Lower leg skin (tissue), 3 donors: Measurements from ENCODE around the gene EN2.

Experiments used
- POLR2A ChIP-seq, 2 donors: fragments of 450-650 bp; IDR thresholded peaks; one replicate each; pipeline ENCODE4 v1.6.1; 2016 to 2017; ENCODE audit warnings: antibody characterized with exemption in 2 of 2, mild to moderate bottlenecking in 1 of 2, moderate library complexity in 1 of 2
- TF ChIP-seq, protein P1 (sequence below), 3 donors: fragments of 450-650 bp; IDR thresholded peaks; one replicate each; pipeline ENCODE4 v1.5.1; 2016; ENCODE audit warnings: antibody characterized with exemption in 3 of 3, mild to moderate bottlenecking in 3 of 3, moderate library complexity in 2 of 3

DNA sequence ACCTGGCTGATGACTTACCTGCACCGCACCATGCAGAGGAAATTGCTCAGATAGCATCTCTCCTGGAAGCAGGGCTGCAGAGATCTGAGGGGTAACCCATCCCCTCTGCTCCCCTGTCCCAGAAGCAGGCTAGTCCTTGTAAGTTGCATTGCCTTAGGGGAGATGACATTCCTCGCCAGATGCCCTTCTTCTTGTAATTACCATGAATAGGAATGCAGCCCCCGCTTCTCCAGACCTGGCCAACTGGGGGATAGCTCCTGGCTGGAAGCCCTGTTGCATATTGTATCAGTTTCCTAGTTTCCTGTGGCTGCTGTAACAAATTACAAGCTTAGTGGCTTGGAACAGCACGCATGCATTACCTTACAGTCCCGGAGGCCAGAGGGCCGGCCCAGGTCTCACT lies 47.5 kb upstream of the EN2 start:
- TF ChIP-seq, protein P1, sequence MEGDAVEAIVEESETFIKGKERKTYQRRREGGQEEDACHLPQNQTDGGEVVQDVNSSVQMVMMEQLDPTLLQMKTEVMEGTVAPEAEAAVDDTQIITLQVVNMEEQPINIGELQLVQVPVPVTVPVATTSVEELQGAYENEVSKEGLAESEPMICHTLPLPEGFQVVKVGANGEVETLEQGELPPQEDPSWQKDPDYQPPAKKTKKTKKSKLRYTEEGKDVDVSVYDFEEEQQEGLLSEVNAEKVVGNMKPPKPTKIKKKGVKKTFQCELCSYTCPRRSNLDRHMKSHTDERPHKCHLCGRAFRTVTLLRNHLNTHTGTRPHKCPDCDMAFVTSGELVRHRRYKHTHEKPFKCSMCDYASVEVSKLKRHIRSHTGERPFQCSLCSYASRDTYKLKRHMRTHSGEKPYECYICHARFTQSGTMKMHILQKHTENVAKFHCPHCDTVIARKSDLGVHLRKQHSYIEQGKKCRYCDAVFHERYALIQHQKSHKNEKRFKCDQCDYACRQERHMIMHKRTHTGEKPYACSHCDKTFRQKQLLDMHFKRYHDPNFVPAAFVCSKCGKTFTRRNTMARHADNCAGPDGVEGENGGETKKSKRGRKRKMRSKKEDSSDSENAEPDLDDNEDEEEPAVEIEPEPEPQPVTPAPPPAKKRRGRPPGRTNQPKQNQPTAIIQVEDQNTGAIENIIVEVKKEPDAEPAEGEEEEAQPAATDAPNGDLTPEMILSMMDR (IDR thresholded peaks at IDR 0.05) = no peak
- TF ChIP-seq POLR2A (IDR thresholded peaks at IDR 0.05) = no peak
